GM19463 (cell line): ENCODE results near the gene ELP1.
"Not testable (repeated sequence)": the region's sequence is repeated elsewhere in the genome, so short reads cannot be mapped to it uniquely, and the experiment has no call there.

Source experiments
- ATAC-seq: cut with Tn5 transposase; IDR thresholded peaks from one replicate; pipeline ENCODE4 v1.9.1; 2021; ENCODE audit warnings: mild to moderate bottlenecking, moderate library complexity; ENCODE audit not compliant: unreplicated experiment

ELP1 gene

DNA sequence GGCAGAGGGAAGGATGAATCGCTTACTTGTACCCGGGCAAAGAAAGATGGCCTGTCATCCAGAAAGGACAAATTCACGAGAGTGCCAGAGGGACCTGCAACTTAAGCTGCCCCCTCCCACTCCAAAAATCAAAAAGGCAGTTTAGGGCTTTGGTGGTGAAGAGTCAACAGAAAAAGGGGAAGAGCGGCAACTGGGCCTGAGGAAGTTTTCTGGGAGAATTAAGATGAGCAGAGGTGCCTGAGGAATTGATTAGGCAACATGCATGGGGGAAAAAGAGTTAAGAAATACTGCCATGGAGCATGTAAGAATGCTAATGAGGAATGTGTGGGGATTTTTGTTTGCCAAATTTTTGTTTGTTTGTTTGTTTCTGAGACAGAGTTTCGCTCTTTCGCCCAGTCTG lies 76.4 kb downstream of the ELP1 start:
- no peak for ATAC-seq

DNA sequence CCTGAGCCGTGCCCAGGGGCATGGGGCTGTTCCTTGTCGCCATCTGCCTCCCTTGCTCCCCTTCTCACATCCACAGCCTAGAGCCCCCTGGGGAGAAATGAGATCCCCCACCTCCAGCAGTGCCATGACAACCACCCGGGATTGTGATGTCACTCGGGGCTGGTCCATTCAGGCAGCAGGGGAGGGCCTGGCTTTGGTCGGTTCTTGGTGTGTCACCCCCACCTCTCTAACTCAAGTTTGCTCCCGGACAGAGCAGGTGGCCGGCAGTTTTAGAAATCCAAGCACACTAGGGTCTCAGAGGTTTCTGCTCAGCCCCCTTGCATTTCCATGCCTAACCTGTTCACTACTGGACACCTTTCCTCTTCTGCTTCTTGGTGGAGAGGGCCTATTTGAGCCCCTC lies 78.0 kb downstream of the ELP1 start, which contains the start of gene ACTL7B:
Gene ACTL7B (minus strand): TSS at position 99 of the 400 bp plus-strand sequence. CDS start 56 bp downstream, at position 43.
- ATAC-seq, result no peak

DNA sequence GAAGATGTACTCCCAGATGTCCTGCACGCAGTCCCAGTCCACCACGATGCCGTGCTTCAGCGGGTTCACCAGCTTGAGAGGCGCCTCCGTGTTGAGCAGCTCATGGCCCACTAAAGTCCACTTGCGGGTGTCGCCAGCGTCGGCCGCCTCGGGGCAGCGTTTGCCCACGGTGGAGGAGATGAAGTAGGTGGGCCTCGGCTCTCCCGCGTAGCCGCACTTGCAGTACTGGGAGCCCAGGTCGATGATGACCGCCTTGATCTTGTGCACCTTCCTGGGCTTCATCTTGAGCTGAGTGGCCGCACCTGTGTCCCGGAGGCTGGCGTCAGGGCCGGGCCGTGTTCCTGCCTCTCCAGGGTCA lies 78.4 kb downstream of the ELP1 start:
- no peak for ATAC-seq

DNA sequence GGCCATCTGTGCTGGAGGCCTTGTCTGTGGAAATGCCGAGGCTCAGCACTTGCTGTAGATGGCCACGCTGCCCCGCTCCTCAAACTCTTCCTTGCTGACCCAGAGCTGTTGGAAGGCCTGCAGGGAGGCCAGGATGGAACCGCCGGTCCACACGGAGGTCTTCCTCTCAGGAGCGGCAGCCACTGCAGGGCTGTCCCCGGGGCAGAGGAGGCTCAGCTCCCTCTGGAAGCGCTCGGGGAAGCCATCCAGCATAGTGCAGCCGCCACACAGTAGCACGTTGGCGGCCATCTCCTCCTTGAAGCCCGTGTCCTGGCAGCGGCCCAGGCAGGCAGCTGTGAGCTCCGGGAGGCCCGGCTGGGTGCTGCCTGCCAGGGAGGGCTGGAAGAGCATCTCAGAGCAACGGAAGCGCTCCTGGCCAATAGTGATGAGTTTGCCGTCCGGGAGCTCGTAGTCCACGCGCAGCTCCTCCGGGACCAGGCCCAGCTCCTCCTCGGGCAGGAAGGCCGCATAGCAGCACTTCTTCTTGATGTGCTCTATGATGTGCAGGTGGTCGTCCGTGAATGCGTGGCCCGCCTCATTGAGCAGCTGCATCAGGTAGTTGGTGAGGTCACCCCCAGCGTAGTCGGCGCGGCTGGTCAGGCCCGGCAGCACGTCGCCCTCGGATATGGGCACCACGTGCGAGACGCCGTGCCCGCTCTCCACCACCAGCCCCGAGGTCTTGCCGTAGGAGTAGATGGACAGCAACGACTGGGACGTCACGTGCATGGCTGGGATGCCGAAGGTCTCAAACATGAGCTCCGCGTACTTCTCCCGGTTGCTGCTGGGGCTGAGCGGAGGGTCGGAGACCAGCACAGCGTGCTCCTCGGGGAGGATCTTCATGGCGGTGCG lies 79.0 kb downstream of the ELP1 start:
- ATAC-seq, result no peak

DNA sequence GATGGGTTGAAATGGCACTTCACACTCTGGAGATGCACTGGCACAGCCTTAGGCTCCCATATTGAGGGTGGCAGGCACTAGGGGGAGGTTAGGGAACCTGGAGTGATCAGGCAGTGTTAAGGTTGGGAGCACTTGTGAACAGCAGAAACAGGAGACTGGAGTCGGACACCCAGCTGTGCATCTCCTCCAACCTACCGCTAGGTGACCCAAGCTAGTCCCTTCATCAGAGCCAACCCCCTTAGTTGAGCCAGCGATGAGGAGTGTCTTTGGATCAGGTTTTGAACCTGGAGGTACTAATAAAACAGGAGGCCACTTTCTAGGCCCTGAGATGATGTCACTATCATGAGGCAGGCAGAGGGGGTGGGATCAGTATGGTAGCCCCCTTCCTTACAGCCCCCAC lies 79.8 kb downstream of the ELP1 start:
- ATAC-seq, result no peak

DNA sequence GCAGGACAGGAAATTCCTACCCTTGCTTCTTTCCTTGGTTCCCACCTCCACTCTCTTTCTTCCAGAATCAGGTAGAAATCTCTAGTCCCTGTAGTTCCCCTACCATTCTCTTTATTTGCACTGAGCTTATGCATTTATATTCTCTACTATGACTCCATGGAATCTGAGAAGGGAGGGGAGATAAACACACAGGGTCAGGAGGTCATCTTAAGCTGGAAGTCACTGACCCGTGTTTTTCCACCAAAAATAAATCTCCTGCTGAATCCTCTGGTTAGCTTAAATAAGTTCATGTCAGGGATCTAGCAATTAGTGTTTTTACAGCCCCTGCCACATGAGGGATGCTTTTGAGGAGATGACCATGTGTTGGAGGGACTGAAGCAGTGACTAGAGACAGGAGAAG lies 81.8 kb downstream of the ELP1 start:
- no peak for ATAC-seq

DNA sequence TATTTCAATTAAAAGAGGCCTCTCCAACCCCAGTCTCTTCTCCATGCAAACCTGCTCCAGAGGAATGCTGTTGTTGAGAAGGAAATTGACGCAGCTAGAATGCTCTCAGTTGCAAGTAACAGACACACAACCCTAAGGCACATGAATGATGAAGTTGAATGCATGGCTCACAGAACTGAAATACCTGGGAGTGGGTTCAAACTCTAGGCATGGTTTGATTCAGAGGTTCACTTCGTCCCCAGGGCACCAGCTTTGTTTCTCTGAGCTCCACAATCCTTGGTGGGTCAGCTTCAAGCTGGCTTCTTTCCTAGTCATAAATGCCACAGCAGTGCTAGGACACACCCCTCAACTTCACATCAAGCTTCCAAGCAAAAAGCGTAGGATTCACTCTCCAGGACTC lies 82.8 kb downstream of the ELP1 start:
- ATAC-seq, result no peak

DNA sequence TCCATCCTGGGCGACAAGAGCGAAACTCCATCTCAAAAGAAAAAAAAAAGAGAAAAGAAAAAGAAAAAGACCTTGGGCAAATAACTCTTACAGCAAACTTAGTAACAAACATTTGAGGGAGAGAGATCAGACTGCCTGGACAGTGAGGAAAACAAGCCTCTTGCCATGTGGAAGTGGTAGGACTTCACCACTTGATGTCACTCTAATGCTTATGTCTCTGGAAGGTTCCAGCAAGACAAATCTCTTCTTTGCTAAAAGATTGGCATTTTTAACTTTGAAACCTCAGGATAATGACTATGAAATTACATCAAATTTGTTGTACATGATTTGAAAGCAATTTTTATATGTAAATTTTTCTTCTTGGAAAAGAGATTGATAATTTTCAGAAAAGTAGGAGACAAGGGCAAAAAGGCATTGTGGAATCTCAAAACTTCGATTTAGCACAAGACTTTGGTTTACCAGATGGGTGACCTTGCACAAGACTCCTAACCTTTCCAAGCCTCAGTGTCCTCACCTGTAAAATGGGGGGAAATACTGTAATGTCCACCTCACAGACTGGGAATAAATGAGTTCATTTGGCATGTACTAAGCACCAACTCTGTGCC lies 83.5 kb downstream of the ELP1 start:
- no peak for ATAC-seq

DNA sequence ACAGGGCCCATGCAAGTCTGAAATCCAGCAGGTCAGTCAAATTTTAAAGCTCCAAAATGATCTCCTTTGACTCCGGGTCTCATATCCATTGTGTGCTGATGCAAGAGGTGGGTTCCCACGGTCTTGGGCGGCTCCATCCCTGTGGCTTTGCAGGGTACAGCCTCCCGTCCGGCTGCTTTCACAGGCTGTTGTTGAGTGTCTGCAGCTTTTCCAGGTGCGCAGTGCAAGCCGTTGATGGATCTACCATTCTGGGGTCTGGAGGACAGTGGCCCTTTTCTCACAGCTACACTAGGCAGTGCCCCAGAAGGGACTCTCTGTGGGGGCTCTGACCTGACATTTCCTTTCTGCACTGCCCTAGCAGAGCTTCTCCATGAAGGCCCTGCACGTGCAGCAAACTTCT lies 85.6 kb downstream of the ELP1 start:
- not testable (repeated sequence) for ATAC-seq

DNA sequence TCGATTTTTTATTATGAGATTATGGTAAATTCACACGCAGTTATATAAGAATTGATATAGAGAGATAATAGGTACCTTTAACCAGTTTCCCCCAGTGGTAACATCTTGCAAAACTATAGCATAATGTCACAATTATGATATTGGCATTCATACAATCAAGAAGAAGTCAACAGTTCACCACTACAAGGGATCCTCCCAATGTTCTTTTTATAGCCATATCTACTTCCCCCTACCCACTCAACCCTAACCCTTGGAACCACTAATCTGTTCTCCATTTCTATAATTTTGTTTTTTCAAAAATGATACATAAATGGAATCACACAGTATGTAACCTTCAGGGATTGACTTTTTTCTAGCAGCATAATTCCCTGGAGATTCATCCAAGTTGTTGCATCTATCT lies 88.0 kb downstream of the ELP1 start:
- ATAC-seq, result no peak

DNA sequence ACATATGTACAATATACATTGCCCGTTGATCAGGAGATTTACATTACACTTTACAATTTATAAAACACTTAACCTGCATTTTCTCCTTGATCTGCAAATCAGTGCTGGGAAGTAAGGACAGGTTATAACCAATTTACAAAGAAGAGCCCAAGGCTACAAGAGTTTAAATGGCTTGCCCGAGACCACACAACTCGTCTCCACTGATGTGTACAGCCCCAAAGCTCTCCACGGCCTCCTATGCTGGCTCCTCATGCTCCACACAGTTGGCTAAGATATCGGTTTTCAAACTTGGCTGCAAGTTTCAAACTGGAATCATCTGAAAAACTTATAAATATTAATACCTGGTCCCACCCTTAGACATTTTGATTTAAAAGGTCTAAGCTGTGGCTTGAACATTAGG lies 88.4 kb downstream of the ELP1 start:
- ATAC-seq, result no peak

DNA sequence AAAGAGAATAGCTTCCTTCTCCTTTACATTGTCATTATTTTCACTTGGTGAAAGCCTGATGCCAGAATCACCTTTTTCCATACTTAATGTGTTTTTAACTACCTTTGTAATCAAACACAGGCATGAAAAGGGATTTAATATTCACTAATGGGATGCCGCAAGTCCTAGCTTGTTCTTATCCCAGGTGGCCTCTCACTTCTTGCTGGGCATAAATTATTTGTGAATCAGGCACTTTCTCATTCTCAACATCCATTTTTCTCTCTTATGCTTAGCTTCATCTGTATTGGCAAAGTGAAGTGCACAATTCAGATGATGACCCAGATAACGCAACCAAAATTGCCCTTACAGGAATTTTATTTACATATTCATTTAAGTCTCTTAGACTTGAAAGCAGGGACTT lies 89.1 kb downstream of the ELP1 start:
- ATAC-seq, result no peak

DNA sequence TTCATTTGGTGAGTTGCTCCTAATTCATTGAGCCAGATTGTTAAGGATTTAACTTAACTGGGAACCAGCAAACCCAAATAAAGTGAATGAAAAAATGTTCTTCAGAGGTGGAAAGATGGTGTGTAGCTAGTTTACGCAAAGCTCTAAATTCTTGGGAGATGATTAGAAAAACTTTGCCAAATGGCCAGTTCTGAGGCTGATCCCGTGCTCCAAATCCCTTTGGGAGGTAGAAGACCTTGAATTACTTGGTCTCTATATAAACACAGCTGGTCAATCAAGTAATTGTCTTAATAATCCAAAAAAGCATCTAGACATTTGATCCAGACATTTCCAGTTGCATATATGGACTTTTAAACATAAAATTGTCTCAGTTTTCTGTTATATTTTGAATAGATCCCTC lies 89.5 kb downstream of the ELP1 start:
- no peak for ATAC-seq

DNA sequence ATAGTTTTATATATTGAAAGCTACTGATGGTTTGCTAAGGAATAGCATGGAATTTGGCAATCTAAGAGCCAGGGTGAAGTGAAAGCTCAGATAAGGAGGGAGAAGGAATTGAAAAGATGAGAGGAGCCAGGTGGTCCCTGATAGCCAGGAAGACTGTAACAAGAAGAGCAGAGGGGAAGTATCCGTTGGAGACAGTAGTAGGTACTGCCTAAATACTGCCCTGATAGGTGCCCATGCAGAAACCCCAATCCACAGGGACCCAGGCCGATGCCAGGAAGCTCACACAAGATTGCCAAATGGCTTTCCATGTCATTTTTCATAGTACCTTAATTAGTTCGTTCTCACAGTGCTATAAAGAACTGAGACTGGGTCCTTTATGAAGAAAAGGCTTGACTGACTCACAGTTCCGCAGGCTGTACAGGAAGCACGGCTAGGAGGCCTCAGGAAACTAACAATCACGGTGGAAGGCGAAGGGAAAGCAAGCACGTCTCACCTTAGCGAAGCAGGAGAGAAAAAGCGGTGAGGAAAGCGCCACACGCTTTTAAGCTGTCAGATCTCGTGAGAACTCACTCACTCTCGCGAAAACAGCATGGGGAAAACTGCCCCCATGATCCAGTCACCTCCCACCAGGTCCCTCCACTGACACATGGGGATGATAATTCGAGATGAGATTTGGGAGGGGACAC lies 91.2 kb downstream of the ELP1 start:
- ATAC-seq, result no peak

DNA sequence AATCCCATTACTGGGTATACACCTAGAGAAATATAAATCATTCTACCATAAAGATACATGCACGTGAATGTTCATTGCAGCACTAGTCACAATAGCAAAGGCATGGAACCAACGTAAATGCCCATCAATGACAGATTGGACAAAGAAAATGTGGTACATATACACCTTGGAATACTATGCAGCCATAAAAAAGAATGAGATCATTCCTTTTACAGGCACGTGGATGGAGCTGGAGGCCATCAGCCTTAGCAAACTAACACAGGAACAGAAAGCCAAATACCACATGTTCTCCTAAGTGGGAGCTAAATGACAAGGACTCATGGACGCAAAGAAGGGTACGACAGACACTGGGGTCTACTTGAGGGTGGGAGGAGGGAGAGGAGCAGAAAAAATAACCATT lies 94.4 kb downstream of the ELP1 start:
- ATAC-seq, result not testable (repeated sequence)

DNA sequence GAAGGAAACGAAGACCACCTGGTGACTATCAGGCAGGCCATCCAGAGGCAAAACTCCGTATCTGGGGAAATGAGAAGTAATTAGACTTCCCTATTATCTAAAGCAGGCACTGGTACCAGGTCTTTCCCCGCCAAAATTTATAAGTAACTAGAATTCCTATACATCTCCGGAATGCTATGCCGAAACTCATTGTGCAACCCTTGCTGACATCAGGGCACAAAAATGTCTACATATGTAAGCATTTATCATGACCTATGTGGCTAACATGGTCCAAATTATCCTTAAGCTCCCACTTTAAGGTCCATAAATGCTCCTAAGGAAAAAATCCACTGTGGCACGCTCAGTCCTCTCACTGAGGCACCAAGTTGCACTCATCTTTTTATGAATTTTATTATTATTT lies 95.9 kb downstream of the ELP1 start:
- no peak for ATAC-seq

DNA sequence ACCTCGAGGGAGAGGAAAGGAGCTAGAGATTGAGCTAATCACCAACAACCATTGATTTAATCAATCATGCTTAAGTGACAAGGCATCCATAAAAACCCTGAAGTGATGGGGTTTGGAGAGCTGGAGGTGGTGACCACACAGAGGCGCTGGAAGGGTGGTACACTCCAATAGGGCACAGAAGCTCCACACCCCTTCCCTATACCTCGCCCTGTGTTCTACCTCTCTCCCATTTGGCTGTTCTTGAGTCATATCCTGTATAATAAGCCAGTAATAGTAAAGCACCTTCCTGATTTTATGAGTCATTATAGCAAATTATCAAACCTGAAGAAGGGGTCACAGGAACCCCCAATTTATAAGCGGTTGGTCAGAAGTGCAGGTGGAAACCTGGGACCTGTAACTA lies 96.4 kb downstream of the ELP1 start:
- no peak for ATAC-seq

DNA sequence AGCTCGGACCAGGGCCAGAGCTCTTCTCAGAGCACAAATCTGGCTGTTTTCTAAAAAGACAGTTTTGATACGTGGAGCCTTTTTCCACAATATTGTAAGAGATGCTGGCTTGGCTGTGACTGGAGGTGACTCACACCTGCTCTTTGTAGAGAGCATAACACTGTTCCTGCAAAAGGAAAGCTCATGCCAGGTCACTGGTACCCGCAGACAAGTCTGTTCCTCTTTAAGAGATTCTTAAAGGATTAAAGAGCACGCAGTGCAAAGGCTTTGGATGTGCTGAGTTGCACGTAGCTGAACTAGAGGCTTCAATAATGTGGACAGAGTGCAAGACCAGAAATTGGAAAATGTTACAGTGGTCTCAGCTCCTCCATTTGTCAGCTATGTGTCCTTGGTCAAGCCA lies 97.1 kb downstream of the ELP1 start:
- no peak for ATAC-seq

DNA sequence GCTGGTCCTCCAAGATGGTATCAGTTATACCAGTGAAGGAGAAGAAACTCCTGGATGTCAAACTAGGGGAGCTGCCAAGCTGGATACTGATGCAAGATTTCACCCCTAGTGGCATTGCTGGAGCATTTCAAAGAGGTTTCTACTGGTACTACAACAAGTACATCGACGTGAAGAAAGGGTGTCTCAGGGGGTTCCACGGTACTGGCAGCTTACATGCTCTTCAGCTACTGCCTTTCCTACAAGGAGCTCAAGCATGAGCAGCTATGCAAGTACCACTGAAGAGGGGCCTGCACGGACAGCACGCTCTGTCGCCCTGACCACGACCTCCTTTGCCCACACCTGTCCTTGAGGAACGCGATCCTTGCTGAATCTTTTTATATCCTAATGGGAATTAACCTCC lies 97.6 kb downstream of the ELP1 start:
- no peak for ATAC-seq

DNA sequence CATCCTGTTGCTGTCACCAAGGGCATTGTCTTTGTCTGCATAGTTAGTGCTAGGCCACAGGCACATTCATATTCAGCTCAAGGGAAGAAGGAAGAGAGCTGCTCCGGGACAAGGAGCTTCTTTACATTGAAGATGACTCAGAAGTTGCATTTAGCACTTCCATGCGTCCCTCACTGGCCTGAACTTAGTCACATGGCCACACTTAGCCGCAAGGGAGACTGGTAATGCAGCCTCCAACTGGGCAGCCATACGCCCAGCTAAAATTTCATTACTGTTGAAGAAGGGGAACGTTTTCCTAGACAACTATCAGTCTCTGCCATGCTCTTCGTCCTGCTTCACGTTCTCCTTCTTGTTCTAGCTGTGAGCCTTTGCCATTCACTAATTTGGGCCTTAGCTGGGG lies 98.1 kb downstream of the ELP1 start:
- ATAC-seq, result no peak

DNA sequence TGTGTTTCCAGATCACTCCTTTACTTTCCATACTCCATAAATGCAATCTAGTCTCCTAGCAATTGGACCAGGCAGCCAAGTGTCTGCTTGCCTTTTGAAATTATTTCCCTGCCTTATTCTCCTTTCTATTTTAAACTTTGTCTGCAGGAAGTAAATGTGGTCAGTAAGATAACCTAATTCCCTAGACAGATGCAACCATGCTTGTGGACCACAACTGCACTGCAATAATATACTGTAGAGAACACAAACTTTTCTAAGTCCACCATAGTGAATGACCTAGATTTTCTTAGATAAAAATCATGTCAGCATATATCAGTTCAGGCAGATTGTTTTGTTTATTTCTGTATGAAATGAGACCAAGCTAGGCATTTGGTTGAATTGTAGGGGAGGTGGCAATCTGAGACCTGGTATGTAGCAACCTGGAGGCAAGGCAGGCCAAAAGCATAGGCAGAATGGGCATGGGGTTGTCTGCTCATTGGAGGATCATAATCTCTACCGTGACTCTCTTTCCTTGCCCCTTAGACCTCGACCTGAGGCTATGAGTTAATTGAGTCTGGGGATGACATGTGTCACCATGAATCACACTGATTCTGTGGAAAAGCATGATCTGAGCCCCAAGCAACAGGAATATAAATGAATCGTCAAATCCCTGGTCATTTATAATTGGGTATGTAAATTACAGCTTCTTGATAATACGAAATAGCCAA lies 98.8 kb downstream of the ELP1 start:
- no peak for ATAC-seq

DNA sequence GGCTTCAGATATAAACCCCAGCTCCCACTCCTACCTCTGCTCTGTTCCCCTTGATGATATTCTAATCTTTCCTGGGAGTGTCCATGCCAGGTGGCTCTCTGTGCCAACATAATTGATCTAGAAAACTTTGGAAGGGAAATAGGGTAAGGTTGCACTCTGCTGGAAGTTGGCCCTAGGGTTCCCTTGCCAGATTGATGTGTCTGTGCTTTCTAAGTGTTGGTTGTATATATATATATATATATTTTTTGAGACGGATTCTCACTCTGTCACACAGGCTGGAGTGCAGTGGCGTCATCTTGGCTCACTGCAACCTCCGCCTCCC lies 101.8 kb downstream of the ELP1 start:
- no peak for ATAC-seq
